IPS DF 6.9 (cell line): ENCODE data around the gene KLK2.

ENCODE experiments used
- DNase-seq: peaks from one replicate; pipeline ENCODE4 v3.0.0-alpha.2; 2013; ENCODE audit warnings: low read depth, low spot score
- H3K27ac ChIP-seq: one replicate; pipeline ENCODE4 v1.5.1; 2013; ENCODE audit warnings: low read length, control low read depth
- H3K27me3 ChIP-seq: 2 replicates; pipeline ENCODE4 v1.6.1; 2013; ENCODE audit warnings: mild to moderate bottlenecking, low read length; ENCODE audit not compliant: control insufficient read depth, insufficient read depth
- H3K36me3 ChIP-seq: 2 replicates; pipeline ENCODE4 v1.6.1; 2013; ENCODE audit warnings: low read length; ENCODE audit not compliant: control insufficient read depth, insufficient read depth
- H3K4me1 ChIP-seq: 2 replicates; pipeline ENCODE4 v1.6.1; 2013; ENCODE audit warnings: low read length; ENCODE audit not compliant: control insufficient read depth, insufficient read depth
- H3K4me3 ChIP-seq: 2 replicates; pipeline ENCODE4 v1.5.1; 2013; ENCODE audit warnings: mild to moderate bottlenecking, low read length
- H3K9me3 ChIP-seq: 2 replicates; pipeline ENCODE4 v1.6.1; 2013; ENCODE audit warnings: low read length, inconsistent platforms; ENCODE audit not compliant: control insufficient read depth, insufficient read depth
- WGBS: extraction: QIAGEN DNeasy Blood & Tissue Kit; methylation state at CpG from one replicate; pipeline ENCODE4 v1.1.7; 2013; ENCODE audit warnings: mixed read lengths, missing lambda C conversion rate; ENCODE audit not compliant: insufficient read length, insufficient coverage; 5-methylcytosine and 5-hydroxymethylcytosine counted together

KLK2 gene

DNA sequence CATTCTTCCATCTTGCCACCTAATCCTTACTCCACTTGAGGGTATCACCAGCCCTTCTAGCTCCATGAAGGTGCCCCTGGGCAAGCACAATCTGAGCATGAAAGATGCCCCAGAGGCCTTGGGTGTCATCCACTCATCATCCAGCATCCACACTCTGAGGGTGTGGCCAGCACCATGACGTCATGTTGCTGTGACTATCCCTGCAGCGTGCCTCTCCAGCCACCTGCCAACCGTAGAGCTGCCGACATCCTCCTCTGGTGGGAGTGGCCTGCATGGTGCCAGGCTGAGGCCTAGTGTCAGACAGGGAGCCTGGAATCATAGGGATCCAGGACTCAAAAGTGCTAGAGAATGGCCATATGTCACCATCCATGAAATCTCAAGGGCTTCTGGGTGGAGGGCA is 21.6 kb upstream of the KLK2 start:
- Histone ChIP-seq H3K27ac (no peak overlapping the region), H3K27me3 (peaks cover 2% of the 10 kb centered on the region; the same call in 1 of the 2 replicates), H3K4me1 (no peaks in the 10 kb centered on the region), H3K4me3 (no peak overlapping the region), H3K9me3 (no peaks in the 10 kb centered on the region; the same call in 1 of the 2 replicates), H3K36me3 (no peaks in the 10 kb centered on the region)
- no CpG with 5 or more reads among the region's 4 CpGs for WGBS
- no peak for DNase-seq

GRCh38 chr19:50854636-50855410 is 18.4 kb upstream of the KLK2 start, which contains the start of gene KLK3:
Gene KLK3 (plus strand): TSS chr19:50854915. CDS start chr19:50854956, 41 bp downstream.
- H3K4me3 ChIP-seq, result no peak within 1 kb of the TSS
- H3K27me3 ChIP-seq, result peaks cover 2% of the 10 kb centered on the region; the same call in 1 of the 2 replicates
- H3K36me3 ChIP-seq, result no peaks in the 10 kb centered on the region
- no peak within 1 kb of the TSS for H3K27ac ChIP-seq
- no peak for DNase-seq
- no CpG with 5 or more reads among the region's 9 CpGs for WGBS
- H3K4me1 ChIP-seq, result no peaks in the 10 kb centered on the region
- peaks cover under 1% of the 10 kb centered on the region for H3K9me3 ChIP-seq

DNA sequence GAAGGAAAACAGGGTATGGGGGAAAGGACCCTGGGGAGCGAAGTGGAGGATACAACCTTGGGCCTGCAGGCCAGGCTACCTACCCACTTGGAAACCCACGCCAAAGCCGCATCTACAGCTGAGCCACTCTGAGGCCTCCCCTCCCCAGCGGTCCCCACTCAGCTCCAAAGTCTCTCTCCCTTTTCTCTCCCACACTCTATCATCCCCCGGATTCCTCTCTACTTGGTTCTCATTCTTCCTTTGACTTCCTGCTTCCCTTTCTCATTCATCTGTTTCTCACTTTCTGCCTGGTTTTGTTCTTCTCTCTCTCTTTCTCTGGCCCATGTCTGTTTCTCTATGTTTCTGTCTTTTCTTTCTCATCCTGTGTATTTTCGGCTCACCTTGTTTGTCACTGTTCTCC is 15.9 kb upstream of the KLK2 start:
- no peak overlapping the region for H3K4me3 ChIP-seq
- peaks cover 6% of the 10 kb centered on the region for H3K9me3 ChIP-seq
- no CpG with 5 or more reads among the region's 6 CpGs for WGBS
- H3K27me3 ChIP-seq, result no peaks in the 10 kb centered on the region
- H3K36me3 ChIP-seq, result no peaks in the 10 kb centered on the region
- no peak overlapping the region for H3K27ac ChIP-seq
- DNase-seq, result no peak
- H3K4me1 ChIP-seq, result no peaks in the 10 kb centered on the region

GRCh38 chr19:50858886-50859285 is 14.4 kb upstream of the KLK2 start:
- DNase-seq, result no peak
- no CpG with 5 or more reads among the region's 7 CpGs for WGBS
- Histone ChIP-seq H3K27ac (no peak overlapping the region), H3K36me3 (no peaks in the 10 kb centered on the region), H3K27me3 (no peaks in the 10 kb centered on the region), H3K9me3 (peaks cover 6% of the 10 kb centered on the region), H3K4me1 (no peaks in the 10 kb centered on the region), H3K4me3 (no peak overlapping the region)

- no peak for DNase-seq
- WGBS, result no CpG with 5 or more reads among the region's 4 CpGs
Measured at GRCh38 chr19:50859849-50860248, 13.4 kb upstream of the KLK2 start.

DNA sequence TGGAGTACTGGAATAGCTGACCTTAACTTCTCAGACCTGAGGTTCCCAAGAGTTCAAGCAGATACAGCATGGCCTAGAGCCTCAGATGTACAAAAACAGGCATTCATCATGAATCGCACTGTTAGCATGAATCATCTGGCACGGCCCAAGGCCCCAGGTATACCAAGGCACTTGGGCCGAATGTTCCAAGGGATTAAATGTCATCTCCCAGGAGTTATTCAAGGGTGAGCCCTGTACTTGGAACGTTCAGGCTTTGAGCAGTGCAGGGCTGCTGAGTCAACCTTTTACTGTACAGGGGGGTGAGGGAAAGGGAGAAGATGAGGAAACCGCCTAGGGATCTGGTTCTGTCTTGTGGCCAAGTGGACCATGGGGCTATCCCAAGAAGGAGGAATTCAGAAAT is 12.2 kb upstream of the KLK2 start:
- H3K27ac ChIP-seq, result no peak overlapping the region
- peaks cover 6% of the 10 kb centered on the region; the same call in 1 of the 2 replicates for H3K9me3 ChIP-seq
- no peaks in the 10 kb centered on the region for H3K36me3 ChIP-seq
- H3K4me3 ChIP-seq, result no peak overlapping the region
- H3K4me1 ChIP-seq, result no peaks in the 10 kb centered on the region
- no peaks in the 10 kb centered on the region for H3K27me3 ChIP-seq
- no CpG with 5 or more reads among the region's 5 CpGs for WGBS
- no peak for DNase-seq

More at GRCh38 chr19:50859849-50860248, 13.4 kb upstream of the KLK2 start:
- Histone ChIP-seq H3K27me3 (no peaks in the 10 kb centered on the region), H3K9me3 (peaks cover 6% of the 10 kb centered on the region), H3K36me3 (no peaks in the 10 kb centered on the region), H3K4me3 (no peak overlapping the region), H3K27ac (no peak overlapping the region), H3K4me1 (no peaks in the 10 kb centered on the region)

DNA sequence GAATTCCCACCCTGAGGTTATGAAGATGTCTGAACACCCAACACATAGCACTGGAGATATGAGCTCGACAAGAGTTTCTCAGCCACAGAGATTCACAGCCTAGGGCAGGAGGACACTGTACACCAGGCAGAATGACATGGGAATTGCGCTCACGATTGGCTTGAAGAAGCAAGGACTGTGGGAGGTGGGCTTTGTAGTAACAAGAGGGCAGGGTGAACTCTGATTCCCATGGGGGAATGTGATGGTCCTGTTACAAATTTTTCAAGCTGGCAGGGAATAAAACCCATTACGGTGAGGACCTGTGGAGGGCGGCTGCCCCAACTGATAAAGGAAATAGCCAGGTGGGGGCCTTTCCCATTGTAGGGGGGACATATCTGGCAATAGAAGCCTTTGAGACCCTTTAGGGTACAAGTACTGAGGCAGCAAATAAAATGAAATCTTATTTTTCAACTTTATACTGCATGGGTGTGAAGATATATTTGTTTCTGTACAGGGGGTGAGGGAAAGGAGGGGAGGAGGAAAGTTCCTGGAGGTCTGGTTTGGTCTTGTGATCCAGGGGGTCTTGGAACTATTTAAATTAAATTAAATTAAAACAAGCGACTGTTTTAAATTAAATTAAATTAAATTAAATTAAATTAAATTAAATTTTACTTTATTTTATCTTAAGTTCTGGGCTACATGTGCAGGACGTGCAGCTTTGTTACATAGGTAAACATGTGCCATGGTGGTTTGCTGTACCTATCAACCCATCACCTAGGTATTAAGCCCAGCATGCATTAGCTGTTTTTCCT is 11.5 kb upstream of the KLK2 start:
- no peak overlapping the region for H3K27ac ChIP-seq
- DNase-seq, result no peak
- H3K4me1 ChIP-seq, result no peaks in the 10 kb centered on the region
- no peak overlapping the region for H3K4me3 ChIP-seq
- H3K27me3 ChIP-seq, result no peaks in the 10 kb centered on the region
- peaks cover 6% of the 10 kb centered on the region for H3K9me3 ChIP-seq
- no CpG with 5 or more reads among the region's 7 CpGs for WGBS
- no peaks in the 10 kb centered on the region for H3K36me3 ChIP-seq

GRCh38 chr19:50869479-50869878 is 3.8 kb upstream of the KLK2 start:
- no peaks in the 10 kb centered on the region for H3K36me3 ChIP-seq
- H3K4me1 ChIP-seq, result no peaks in the 10 kb centered on the region
- WGBS, result no CpG with 5 or more reads among the region's 4 CpGs
- H3K27ac ChIP-seq, result no peak overlapping the region
- no peaks in the 10 kb centered on the region for H3K27me3 ChIP-seq
- no peak for DNase-seq
- H3K9me3 ChIP-seq, result no peaks in the 10 kb centered on the region; the same call in 1 of the 2 replicates
- no peak overlapping the region for H3K4me3 ChIP-seq

GRCh38 chr19:50870417-50871089 is 2.7 kb upstream of the KLK2 start:
- H3K4me3 ChIP-seq, result no peak overlapping the region
- H3K36me3 ChIP-seq, result no peaks in the 10 kb centered on the region
- H3K9me3 ChIP-seq, result no peaks in the 10 kb centered on the region; the same call in 1 of the 2 replicates
- no peaks in the 10 kb centered on the region; the same call in 1 of the 2 replicates for H3K27me3 ChIP-seq
- H3K4me1 ChIP-seq, result no peaks in the 10 kb centered on the region
- no CpG with 5 or more reads among the region's 26 CpGs for WGBS
- no peak for DNase-seq
- H3K27ac ChIP-seq, result no peak overlapping the region

GRCh38 chr19:50874211-50874610 is 972 bp downstream of the KLK2 start:
- no peak overlapping the region for H3K4me3 ChIP-seq
- H3K27me3 ChIP-seq, result no peaks in the 10 kb centered on the region; the same call in 1 of the 2 replicates
- no CpG with 5 or more reads among the region's 5 CpGs for WGBS
- DNase-seq, result no peak
- no peaks in the 10 kb centered on the region for H3K36me3 ChIP-seq
- H3K4me1 ChIP-seq, result no peaks in the 10 kb centered on the region
- H3K27ac ChIP-seq, result no peak overlapping the region
- H3K9me3 ChIP-seq, result no peaks in the 10 kb centered on the region
